HepG2 (cell line): ENCODE results near the gene TPRN. TPM values are rescaled to one million over a fixed set of nuclear protein-coding genes. Genes with fewer than 3 reads are reported as not detected.

Source experiments
- ATF4 ChIP-seq, 2 experiments: fragments of 450-650 bp in 1 of 2; sonication (generic) in 1 of 2; formaldehyde crosslinking; IDR thresholded peaks; 2 replicates each; pipeline versions ENCODE4 v1.5.0 to v1.8.0; 2020 to 2022; ENCODE audit warnings: mild to moderate bottlenecking in 1 of 2, missing genetic modification reagents in 1 of 2
- GATAD2A ChIP-seq: IDR thresholded peaks from 2 replicates; pipeline ENCODE4 v1.6.1; 2016
- HCFC1 ChIP-seq: fragments of 150-350 bp; IDR thresholded peaks from 2 replicates; pipeline ENCODE4 v1.6.1; 2014; ENCODE audit warnings: low read depth, low read length
- HDAC2 ChIP-seq: sonication (generic); formaldehyde crosslinking; IDR thresholded peaks from 2 replicates; pipeline ENCODE4 v1.4.0; 2020; ENCODE audit warnings: missing genetic modification reagents
- HMGA1 ChIP-seq: sonication (generic); formaldehyde crosslinking; conservative IDR thresholded peaks from 2 replicates; pipeline ENCODE4 v1.4.0; 2020; ENCODE audit warnings: missing genetic modification reagents
- MLX ChIP-seq: IDR thresholded peaks from 2 replicates; pipeline ENCODE4 v1.6.1; 2016
- NRL ChIP-seq: sonication (generic); formaldehyde crosslinking; IDR thresholded peaks from 2 replicates; pipeline ENCODE4 v1.5.0; 2020; ENCODE audit warnings: missing genetic modification reagents, mild to moderate bottlenecking, moderate library complexity, borderline replicate concordance
- TEAD3 ChIP-seq: optimal IDR thresholded peaks from 2 replicates; pipeline ENCODE3; 2016; ENCODE audit warnings: borderline replicate concordance
- TGIF2 ChIP-seq: IDR thresholded peaks from 2 replicates; pipeline ENCODE4 v1.6.1; 2016; ENCODE audit warnings: control low read depth, missing compliant biosample characterization
- THAP7 ChIP-seq: sonication (generic); formaldehyde crosslinking; IDR thresholded peaks from 2 replicates; pipeline ENCODE4 v1.8.1; 2023; ENCODE audit warnings: mild to moderate bottlenecking, missing genetic modification reagents
- USF2 ChIP-seq, 2 experiments: sonication (generic) in 1 of 2; formaldehyde crosslinking in 1 of 2; IDR thresholded peaks; 2 replicates each; pipeline versions ENCODE4 v1.5.1 to v1.6.1; 2011 to 2020; ENCODE audit warnings: borderline replicate concordance in 1 of 2, low read depth in 1 of 2, low read length in 1 of 2, mild to moderate bottlenecking in 1 of 2, missing genetic modification reagents in 1 of 2, moderate library complexity in 1 of 2
- ZBED4 ChIP-seq: sonication (generic); formaldehyde crosslinking; IDR thresholded peaks from 2 replicates; pipeline ENCODE4 v1.4.0; 2020; ENCODE audit warnings: missing genetic modification reagents, borderline replicate concordance
- ZBTB37 ChIP-seq: sonication (generic); formaldehyde crosslinking; IDR thresholded peaks from 2 replicates; pipeline ENCODE4 v1.4.0; 2020; ENCODE audit warnings: mild to moderate bottlenecking, missing genetic modification reagents
- ZFX ChIP-seq: sonication (generic); formaldehyde crosslinking; IDR thresholded peaks from 2 replicates; pipeline ENCODE4 v1.4.0; 2020; ENCODE audit warnings: mild to moderate bottlenecking, low read depth, missing genetic modification reagents, moderate library complexity
- ZNF3 ChIP-seq: IDR thresholded peaks from 2 replicates; pipeline ENCODE4 v1.7.0; 2017; ENCODE audit warnings: inconsistent platforms
- ZNF33A ChIP-seq: sonication (generic); formaldehyde crosslinking; IDR thresholded peaks from 2 replicates; pipeline ENCODE4 v1.5.1; 2020; ENCODE audit warnings: missing genetic modification reagents, mild to moderate bottlenecking, moderate library complexity, borderline replicate concordance
- ZNF563 ChIP-seq: sonication (generic); formaldehyde crosslinking; IDR thresholded peaks from 2 replicates; pipeline ENCODE4 v1.8.0; 2022; ENCODE audit warnings: mild to moderate bottlenecking, moderate library complexity, missing genetic modification reagents
- ZNF607 ChIP-seq: sonication (generic); formaldehyde crosslinking; IDR thresholded peaks from 2 replicates; pipeline ENCODE4 v1.5.1; 2020; ENCODE audit warnings: missing genetic modification reagents, mild to moderate bottlenecking, borderline replicate concordance
- ZSCAN30 ChIP-seq: sonication (generic); formaldehyde crosslinking; IDR thresholded peaks from 2 replicates; pipeline ENCODE4 v1.5.0; 2020; ENCODE audit warnings: mild to moderate bottlenecking, missing genetic modification reagents
- polyA plus RNA-seq, 8 experiments: library from polyadenylated mRNA; depleted of rRNA in 3 of 8; stranded (reverse) in 7 of 8; unstranded in 1 of 8; fragments of >200 nt; fragmentation: Illumina TruSeq in 4 of 8; extraction: Trizol in 4 of 8; gene quantifications; 2 replicates each; pipeline versions ENCODE4 v1.2.1 to v1.2.3, GENCODE V29; 2011 to 2016; ENCODE audit warnings: low read depth in 4 of 8, missing spikeins in 1 of 8, mixed read lengths in 1 of 8; ENCODE audit not compliant: insufficient read depth in 1 of 8
- total RNA-seq, 5 experiments: library from RNA; depleted of rRNA; stranded (reverse); fragments of >200 nt; fragmentation: Illumina TruSeq; extraction: Trizol; gene quantifications; 2 replicates each; pipeline ENCODE4 v1.2.3, GENCODE V29; 2016; ENCODE audit warnings: low read depth in 1 of 5

TPRN gene
- total and polyA plus RNA-seq, 2 of the 13 experiments (the other 11 are each of a cell fraction or from before 2014, with no cell fraction given), result 10.1 to 19.2 TPM

GRCh38 chr9:137227054-137227852, 26.7 kb upstream of the TPRN start, which contains the start of gene RNF224 (continued):
- TF ChIP-seq ZBED4 (CRISPR knock-in tag) (peak; percentile 39; the same call in 1 of the 2 replicates), USF2 (IDR thresholded peaks at IDR 0.05; ENCODE audit: low read depth, low read length) (no peak), USF2 (CRISPR knock-in tag; IDR thresholded peaks at IDR 0.05; ENCODE audit: borderline replicate concordance) (no peak), ZNF607 (CRISPR knock-in tag) (no peak), MLX (CRISPR knock-in tag) (no peak), ZFX (CRISPR knock-in tag) (no peak), TEAD3 (no peak), ZNF563 (CRISPR knock-in tag) (no peak), NRL (CRISPR knock-in tag) (no peak; the same call in 1 of the 2 replicates), HCFC1 (no peak), ZBTB37 (CRISPR knock-in tag) (no peak), ZNF33A (CRISPR knock-in tag) (no peak), TGIF2 (CRISPR knock-in tag) (no peak), GATAD2A (CRISPR knock-in tag) (peak; percentile 52; the same call in 1 of the 2 replicates), THAP7 (CRISPR knock-in tag) (no peak), ZSCAN30 (no peak), ATF4 (CRISPR knock-in tag; IDR thresholded peaks at IDR 0.05) (no peak), ZNF3 (CRISPR knock-in tag) (no peak), HDAC2 (CRISPR knock-in tag) (peak; percentile 43; the same call in 1 of the 2 replicates), HMGA1 (no peak)
